ENCODE data around the gene DYRK2. TPM values are rescaled to one million over a fixed set of nuclear protein-coding genes. Genes with fewer than 3 reads are reported as not detected.
A peak's percentile ranks its signal among the peaks of the same experiment; 100 is the strongest.

The DYRK2 gene
- total RNA-seq, 1 donor from 2014 or later: 50.2 TPM

- Mint-ChIP-seq H3K4me1 (ENCODE audit: unreplicated experiment) (peaks cover 34% of the 10 kb centered on the region), H3K36me3 (ENCODE audit: low read depth, unreplicated experiment) (peaks cover 4% of the 10 kb centered on the region), H3K27me3 (ENCODE audit: unreplicated experiment) (no peaks in the 10 kb centered on the region), H3K9me3 (ENCODE audit: unreplicated experiment) (peaks cover 4% of the 10 kb centered on the region), H3K27ac (ENCODE audit: unreplicated experiment) (no peak overlapping the region), H3K4me3 (ENCODE audit: unreplicated experiment) (no peak overlapping the region)
- no peak for DNase-seq (ENCODE audit: low spot score)
- no peak for TF ChIP-seq CTCF (IDR thresholded peaks at IDR 0.05; ENCODE audit: unreplicated experiment)
Observed at GRCh38 chr12:67667276-67668073, 18.9 kb downstream of the DYRK2 start.

- Mint-ChIP-seq H3K36me3 (ENCODE audit: low read depth, unreplicated experiment) (peaks cover 18% of the 10 kb centered on the region), H3K4me1 (ENCODE audit: unreplicated experiment) (peaks cover 34% of the 10 kb centered on the region), H3K4me3 (ENCODE audit: unreplicated experiment) (no peak overlapping the region), H3K27ac (ENCODE audit: unreplicated experiment) (peak overlapping the region; percentile 38), H3K9me3 (ENCODE audit: unreplicated experiment) (peaks cover 10% of the 10 kb centered on the region), H3K27me3 (ENCODE audit: unreplicated experiment) (peaks cover 6% of the 10 kb centered on the region)
- no peak for DNase-seq (ENCODE audit: low spot score)
- TF ChIP-seq CTCF (IDR thresholded peaks at IDR 0.05; ENCODE audit: unreplicated experiment): no peak
Observed at GRCh38 chr12:67669217-67669933, 20.8 kb downstream of the DYRK2 start.

- peaks cover 6% of the 10 kb centered on the region for H3K27me3 Mint-ChIP-seq (ENCODE audit: unreplicated experiment)
- no peak for TF ChIP-seq CTCF (IDR thresholded peaks at IDR 0.05; ENCODE audit: unreplicated experiment)
- H3K9me3 Mint-ChIP-seq (ENCODE audit: unreplicated experiment): peaks cover 10% of the 10 kb centered on the region
- no peak overlapping the region for H3K4me3 Mint-ChIP-seq (ENCODE audit: unreplicated experiment)
- peaks cover 34% of the 10 kb centered on the region for H3K4me1 Mint-ChIP-seq (ENCODE audit: unreplicated experiment)
- peaks cover 19% of the 10 kb centered on the region for H3K36me3 Mint-ChIP-seq (ENCODE audit: low read depth, unreplicated experiment)
- H3K27ac Mint-ChIP-seq (ENCODE audit: unreplicated experiment): peak overlapping the region; percentile 81
- no peak for DNase-seq (ENCODE audit: low spot score)
Observed at GRCh38 chr12:67669934-67670631, 21.5 kb downstream of the DYRK2 start.

- no peak overlapping the region for H3K4me3 Mint-ChIP-seq (ENCODE audit: unreplicated experiment)
- H3K4me1 Mint-ChIP-seq (ENCODE audit: unreplicated experiment): peaks cover 26% of the 10 kb centered on the region
- H3K36me3 Mint-ChIP-seq (ENCODE audit: low read depth, unreplicated experiment): peaks cover 19% of the 10 kb centered on the region
- no peak overlapping the region for H3K27ac Mint-ChIP-seq (ENCODE audit: unreplicated experiment)
- peaks cover 6% of the 10 kb centered on the region for H3K27me3 Mint-ChIP-seq (ENCODE audit: unreplicated experiment)
- DNase-seq (ENCODE audit: low spot score): no peak
- peaks cover 10% of the 10 kb centered on the region for H3K9me3 Mint-ChIP-seq (ENCODE audit: unreplicated experiment)
- TF ChIP-seq CTCF (IDR thresholded peaks at IDR 0.05; ENCODE audit: unreplicated experiment): no peak
Observed at GRCh38 chr12:67671419-67671818, 22.9 kb downstream of the DYRK2 start.
